Memory B cell (primary cell): ENCODE data around the gene WDR12.
"Not testable (repeated sequence)": the region's sequence is repeated elsewhere in the genome, so short reads cannot be mapped to it uniquely, and the experiment has no call there.

Source experiments
- ATAC-seq: fragments of 150-1000 bp; cut with Tn5 transposase; 2 replicates; pipeline ENCODE4 v1.10.0; 2021; ENCODE audit warnings: low read depth, mild to moderate bottlenecking, moderate library complexity
- DNase-seq, 2 donors: peaks; one replicate each; pipeline ENCODE4 v3.0.0; 2022; ENCODE audit warnings: low spot score in 2 of 2
- H3K27ac Mint-ChIP-seq: one replicate; pipeline ENCODE4 v1.8.0; 2022; ENCODE audit warnings: mild to moderate bottlenecking, moderate library complexity, mixed read lengths
- H3K27me3 Mint-ChIP-seq: one replicate; pipeline ENCODE4 v1.8.0; 2022; ENCODE audit warnings: mixed read lengths
- H3K36me3 Mint-ChIP-seq: one replicate; pipeline ENCODE4 v1.8.0; 2022; ENCODE audit warnings: mild to moderate bottlenecking, mixed read lengths
- H3K4me1 Mint-ChIP-seq: one replicate; pipeline ENCODE4 v1.8.0; 2022; ENCODE audit warnings: mixed read lengths
- H3K4me3 Mint-ChIP-seq: one replicate; pipeline ENCODE4 v1.8.0; 2022; ENCODE audit warnings: mild to moderate bottlenecking, moderate library complexity, mixed read lengths
- H3K9me3 Mint-ChIP-seq: one replicate; pipeline ENCODE4 v1.8.0; 2022; ENCODE audit warnings: mixed read lengths

The WDR12 gene

GRCh38 chr2:202911512-202912341 is at the start of gene WDR12, which contains the start of gene CARF:
Gene WDR12, minus strand, starts transcription at chr2:202911673. Its CDS starts 197 bp downstream, at chr2:202911476.
Gene CARF, plus strand, starts transcription at chr2:202912275. Its CDS starts 29,628 bp downstream, at chr2:202941903.
- Mint-ChIP-seq H3K4me3 (peak within 1 kb of the TSS; percentile 99), H3K9me3 (no peaks in the 10 kb centered on the region), H3K27ac (peak within 1 kb of the TSS; percentile 94), H3K27me3 (no peaks in the 10 kb centered on the region), H3K4me1 (peaks cover 8% of the 10 kb centered on the region), H3K36me3 (peaks cover 2% of the 10 kb centered on the region)
- ATAC-seq (peak; percentile 82), DNase-seq (peak; percentile 81)

DNA sequence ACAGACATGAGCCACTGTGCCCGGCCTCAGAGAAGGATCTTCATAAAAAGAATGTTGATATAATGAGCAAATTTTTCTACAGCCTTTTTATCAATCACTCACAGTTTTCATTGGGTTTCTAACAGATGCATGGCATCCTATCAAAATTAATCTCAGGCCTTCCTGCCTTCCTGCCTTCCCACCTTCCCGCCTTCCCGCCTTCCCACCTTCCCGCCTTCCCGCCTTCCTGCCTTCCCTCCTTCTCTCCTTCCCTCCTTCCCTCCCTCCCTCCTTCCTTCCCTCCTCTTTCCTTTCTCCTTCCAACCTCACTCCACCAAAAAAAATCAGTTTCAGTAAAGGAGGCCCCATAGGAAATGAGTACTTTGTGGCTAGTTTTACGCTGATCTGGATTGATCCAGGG is 49.1 kb upstream of the WDR12 start:
- Mint-ChIP-seq H3K9me3 (no peaks in the 10 kb centered on the region), H3K27me3 (no peaks in the 10 kb centered on the region), H3K4me1 (no peaks in the 10 kb centered on the region), H3K4me3 (no peak overlapping the region), H3K27ac (no peak overlapping the region), H3K36me3 (peaks cover 25% of the 10 kb centered on the region)
- no peak for DNase-seq
- no peak for ATAC-seq

- ATAC-seq: no peak
- Mint-ChIP-seq H3K27me3 (no peaks in the 10 kb centered on the region), H3K36me3 (peaks cover 27% of the 10 kb centered on the region), H3K27ac (no peak overlapping the region), H3K4me1 (no peaks in the 10 kb centered on the region), H3K9me3 (peaks cover 3% of the 10 kb centered on the region), H3K4me3 (no peak overlapping the region)
- no peak for DNase-seq
These were observed 39.1 kb upstream of the WDR12 start for GRCh38 chr2:202950592-202950991.

- not testable (repeated sequence) for H3K27ac Mint-ChIP-seq, DNase-seq, H3K9me3 Mint-ChIP-seq, H3K27me3 Mint-ChIP-seq, ATAC-seq, H3K4me3 Mint-ChIP-seq, H3K4me1 Mint-ChIP-seq
- H3K36me3 Mint-ChIP-seq: peaks cover 35% of the 10 kb centered on the region
These were observed 37.9 kb upstream of the WDR12 start for GRCh38 chr2:202949333-202949732.

- Mint-ChIP-seq H3K27ac (no peak overlapping the region), H3K9me3 (peaks cover 6% of the 10 kb centered on the region)
These were observed 34.0 kb upstream of the WDR12 start for GRCh38 chr2:202945497-202945896.

GRCh38 chr2:202944816-202945215 is 33.3 kb upstream of the WDR12 start:
- no peaks in the 10 kb centered on the region for H3K27me3 Mint-ChIP-seq
- peaks cover 6% of the 10 kb centered on the region for H3K9me3 Mint-ChIP-seq
- H3K36me3 Mint-ChIP-seq: peaks cover 37% of the 10 kb centered on the region
- no peak overlapping the region for H3K4me3 Mint-ChIP-seq
- DNase-seq (no peak), ATAC-seq (no peak)
- H3K27ac Mint-ChIP-seq: no peak overlapping the region
- H3K4me1 Mint-ChIP-seq: no peaks in the 10 kb centered on the region

More at GRCh38 chr2:202945497-202945896, 34.0 kb upstream of the WDR12 start:
- no peaks in the 10 kb centered on the region for H3K4me1 Mint-ChIP-seq
- H3K4me3 Mint-ChIP-seq: no peak overlapping the region
- H3K36me3 Mint-ChIP-seq: peaks cover 35% of the 10 kb centered on the region
- ATAC-seq (no peak), DNase-seq (no peak)
- no peaks in the 10 kb centered on the region for H3K27me3 Mint-ChIP-seq

GRCh38 chr2:202944408-202944807 is 32.9 kb upstream of the WDR12 start:
- Mint-ChIP-seq H3K4me1 (no peaks in the 10 kb centered on the region), H3K9me3 (peaks cover 6% of the 10 kb centered on the region), H3K4me3 (no peak overlapping the region), H3K27ac (no peak overlapping the region), H3K36me3 (peaks cover 37% of the 10 kb centered on the region), H3K27me3 (no peaks in the 10 kb centered on the region)
- DNase-seq (no peak), ATAC-seq (no peak)

DNA sequence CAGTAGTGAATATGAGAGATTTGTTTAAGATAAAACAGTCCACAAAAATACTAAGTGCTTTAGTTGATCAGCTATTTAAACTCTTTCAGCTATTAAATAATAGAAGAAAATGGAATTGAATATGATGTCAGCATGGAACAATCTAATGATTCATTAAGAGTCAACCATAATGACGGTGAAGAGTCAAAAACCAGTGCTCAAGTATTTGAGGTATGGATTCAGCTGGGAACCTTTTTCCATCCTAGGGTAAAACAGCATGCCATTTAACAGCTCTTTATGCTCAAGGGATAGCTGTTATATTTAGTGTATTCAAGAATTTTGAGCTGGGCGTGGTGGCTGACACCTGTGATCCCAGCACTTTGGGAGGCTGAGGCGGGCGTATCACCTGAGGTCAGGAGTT is 30.3 kb upstream of the WDR12 start:
- Mint-ChIP-seq H3K9me3 (peaks cover 3% of the 10 kb centered on the region), H3K4me3 (no peak overlapping the region), H3K27me3 (no peaks in the 10 kb centered on the region), H3K36me3 (peaks cover 34% of the 10 kb centered on the region), H3K4me1 (no peaks in the 10 kb centered on the region), H3K27ac (no peak overlapping the region)
- ATAC-seq: no peak
- DNase-seq: no peak

- H3K36me3 Mint-ChIP-seq: peaks cover 24% of the 10 kb centered on the region
- H3K4me3 Mint-ChIP-seq: no peak overlapping the region
- no peak overlapping the region for H3K27ac Mint-ChIP-seq
- H3K27me3 Mint-ChIP-seq: no peaks in the 10 kb centered on the region
- DNase-seq (no peak), ATAC-seq (no peak)
- H3K4me1 Mint-ChIP-seq: no peaks in the 10 kb centered on the region
- no peaks in the 10 kb centered on the region for H3K9me3 Mint-ChIP-seq
These were observed 27.5 kb upstream of the WDR12 start for GRCh38 chr2:202938960-202939359.

DNA sequence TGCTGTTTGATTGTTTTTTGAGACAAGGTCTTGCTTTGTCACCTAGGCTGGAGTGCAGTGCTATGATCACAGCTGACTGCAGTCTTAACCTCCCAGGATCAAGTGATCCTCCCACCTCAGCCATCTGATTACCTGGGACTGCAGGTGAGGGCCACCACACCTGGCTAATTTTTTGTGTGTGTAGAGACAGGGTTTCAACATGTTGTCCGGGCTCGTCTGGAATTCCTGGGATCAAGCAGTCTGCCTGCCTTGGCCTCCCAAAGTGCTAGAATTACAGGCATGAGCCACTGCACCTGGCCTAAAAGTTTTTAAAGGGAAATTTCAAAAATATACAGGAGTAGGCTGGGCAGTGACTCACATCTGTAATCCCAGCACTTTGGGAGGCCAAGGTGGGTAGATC is 23.0 kb upstream of the WDR12 start:
- Mint-ChIP-seq H3K27me3 (no peaks in the 10 kb centered on the region), H3K9me3 (no peaks in the 10 kb centered on the region), H3K36me3 (peaks cover 24% of the 10 kb centered on the region), H3K27ac (no peak overlapping the region), H3K4me3 (no peak overlapping the region), H3K4me1 (peaks cover 2% of the 10 kb centered on the region)
- no peak for ATAC-seq
- DNase-seq: no peak

GRCh38 chr2:202933958-202934357 is 22.5 kb upstream of the WDR12 start:
- DNase-seq (no peak), ATAC-seq (no peak)
- no peak overlapping the region for H3K27ac Mint-ChIP-seq
- H3K27me3 Mint-ChIP-seq: no peaks in the 10 kb centered on the region
- H3K36me3 Mint-ChIP-seq: peaks cover 24% of the 10 kb centered on the region
- no peaks in the 10 kb centered on the region for H3K9me3 Mint-ChIP-seq
- H3K4me1 Mint-ChIP-seq: peaks cover 2% of the 10 kb centered on the region
- no peak overlapping the region for H3K4me3 Mint-ChIP-seq

DNA sequence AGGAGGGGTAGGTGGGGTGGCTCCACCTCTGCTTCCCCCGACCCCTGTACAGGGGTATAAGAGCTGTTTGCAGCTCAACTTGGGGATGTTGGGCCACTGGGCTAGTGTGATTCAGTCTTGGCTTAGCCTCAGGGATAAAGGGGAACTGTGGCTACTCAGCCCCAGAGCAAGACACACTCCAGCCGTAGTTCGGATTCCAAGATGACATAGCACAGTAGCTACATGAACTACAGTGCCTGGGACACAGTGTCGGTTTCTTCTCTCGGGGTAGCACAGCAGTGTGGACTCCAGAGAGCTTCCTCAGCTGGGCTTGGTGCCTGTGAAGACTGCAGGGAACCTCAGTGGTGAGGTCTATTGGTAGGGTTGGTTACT is 21.7 kb upstream of the WDR12 start:
- peaks cover 25% of the 10 kb centered on the region for H3K36me3 Mint-ChIP-seq
- no peak for ATAC-seq
- no peaks in the 10 kb centered on the region for H3K27me3 Mint-ChIP-seq
- H3K9me3 Mint-ChIP-seq: no peaks in the 10 kb centered on the region
- H3K4me3 Mint-ChIP-seq: no peak overlapping the region
- H3K27ac Mint-ChIP-seq: no peak overlapping the region
- peaks cover 2% of the 10 kb centered on the region for H3K4me1 Mint-ChIP-seq
- DNase-seq: no peak

DNA sequence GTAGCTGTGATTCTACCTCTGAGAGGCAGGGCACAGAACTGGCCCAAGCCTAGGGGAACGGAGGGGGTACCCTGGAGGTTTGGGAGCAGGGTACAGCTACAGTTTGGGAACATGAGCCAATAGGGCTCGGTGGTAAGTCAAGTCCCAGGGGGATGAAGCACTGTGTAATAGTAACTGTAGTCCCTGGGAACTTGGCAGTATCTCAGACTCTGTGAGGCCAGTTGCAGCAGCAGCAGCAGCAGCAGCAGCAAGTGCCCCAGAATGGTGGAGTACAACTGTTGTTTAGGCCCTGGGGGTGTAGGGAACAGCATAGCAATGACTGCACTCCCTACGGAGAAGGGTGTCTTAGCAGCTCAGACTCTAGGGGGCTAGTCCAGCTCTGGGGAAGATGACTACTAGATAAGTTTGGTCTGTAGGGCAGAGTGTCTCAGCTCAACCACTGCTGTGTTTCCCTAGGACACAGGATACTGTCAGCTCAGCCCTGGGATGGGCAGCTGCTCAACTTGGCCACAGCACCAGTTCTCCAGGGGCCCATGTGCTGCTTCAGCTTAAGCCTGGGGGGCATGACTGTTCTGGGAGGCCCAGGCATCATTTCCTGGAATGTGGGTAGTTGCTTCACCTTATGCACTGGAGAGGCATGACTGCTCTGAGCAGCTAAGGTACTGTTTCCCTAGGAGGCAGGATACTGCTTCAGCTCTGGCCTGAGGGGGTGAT is 21.1 kb upstream of the WDR12 start:
- Mint-ChIP-seq H3K36me3 (peaks cover 27% of the 10 kb centered on the region), H3K9me3 (no peaks in the 10 kb centered on the region), H3K27me3 (no peaks in the 10 kb centered on the region), H3K4me3 (no peak overlapping the region), H3K27ac (no peak overlapping the region), H3K4me1 (peaks cover 2% of the 10 kb centered on the region)
- ATAC-seq (no peak), DNase-seq (no peak)

- no peaks in the 10 kb centered on the region for H3K9me3 Mint-ChIP-seq
- H3K4me3 Mint-ChIP-seq: no peak overlapping the region
- no peaks in the 10 kb centered on the region for H3K27me3 Mint-ChIP-seq
- no peak for ATAC-seq
- peaks cover 11% of the 10 kb centered on the region for H3K36me3 Mint-ChIP-seq
- no peaks in the 10 kb centered on the region for H3K4me1 Mint-ChIP-seq
- no peak overlapping the region for H3K27ac Mint-ChIP-seq
- no peak for DNase-seq
These were observed 7.4 kb upstream of the WDR12 start for GRCh38 chr2:202918860-202919259.
